ENCODE results near the gene CMIP.

The CMIP gene

DNA sequence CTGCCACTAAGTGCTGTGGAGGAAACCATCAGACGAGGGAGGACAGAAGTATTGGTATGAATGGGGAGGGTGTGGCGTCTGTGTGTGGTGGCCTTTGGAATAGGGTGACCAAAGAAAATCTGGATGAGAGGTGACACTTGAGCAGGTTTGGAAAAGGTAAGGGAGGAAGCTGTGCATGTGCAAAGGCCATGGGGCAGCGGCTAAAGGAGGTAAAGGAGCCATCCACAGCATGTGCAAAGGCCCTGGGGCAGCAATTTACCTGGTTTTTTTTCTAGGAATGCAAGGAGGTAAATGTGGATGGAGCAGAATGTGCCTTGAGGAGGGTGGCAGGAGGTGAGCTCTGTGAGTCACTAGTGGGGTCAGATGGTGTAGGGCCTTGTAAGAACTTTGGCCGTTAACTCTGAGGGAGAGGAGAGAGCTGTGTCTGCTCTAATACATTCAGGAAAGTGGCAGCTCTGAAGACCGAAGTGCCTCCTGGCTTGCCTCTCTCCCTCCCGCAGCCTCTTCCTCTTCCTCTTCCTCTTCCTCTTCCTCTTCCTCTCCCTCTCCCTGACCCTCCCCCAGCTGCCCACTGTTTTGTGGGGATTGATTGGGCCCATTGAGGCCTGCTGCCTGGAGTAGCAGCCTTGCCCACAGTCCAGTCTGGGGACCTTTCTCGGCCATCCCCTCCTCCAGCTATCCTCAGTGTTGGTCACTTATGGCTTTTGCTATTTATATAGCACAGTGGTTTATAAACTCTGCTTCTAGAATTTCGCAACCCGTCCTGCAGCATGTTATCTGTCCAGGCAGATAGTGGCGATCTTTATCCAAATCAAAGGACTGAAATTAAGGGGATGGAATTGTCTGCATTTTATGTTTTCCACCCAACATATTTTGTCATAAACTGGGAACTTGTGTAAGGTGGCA lies 38.7 kb downstream of the CMIP start:
- no peak for DNase-seq
- Mint-ChIP-seq H3K4me3 (no peak overlapping the region), H3K4me1 (ENCODE audit: low read depth) (peaks cover 50% of the 10 kb centered on the region), H3K9me3 (no peaks in the 10 kb centered on the region), H3K27me3 (no peaks in the 10 kb centered on the region), H3K27ac (peak overlapping the region; percentile 22), H3K36me3 (ENCODE audit: low read depth) (peaks cover 8% of the 10 kb centered on the region)

DNA sequence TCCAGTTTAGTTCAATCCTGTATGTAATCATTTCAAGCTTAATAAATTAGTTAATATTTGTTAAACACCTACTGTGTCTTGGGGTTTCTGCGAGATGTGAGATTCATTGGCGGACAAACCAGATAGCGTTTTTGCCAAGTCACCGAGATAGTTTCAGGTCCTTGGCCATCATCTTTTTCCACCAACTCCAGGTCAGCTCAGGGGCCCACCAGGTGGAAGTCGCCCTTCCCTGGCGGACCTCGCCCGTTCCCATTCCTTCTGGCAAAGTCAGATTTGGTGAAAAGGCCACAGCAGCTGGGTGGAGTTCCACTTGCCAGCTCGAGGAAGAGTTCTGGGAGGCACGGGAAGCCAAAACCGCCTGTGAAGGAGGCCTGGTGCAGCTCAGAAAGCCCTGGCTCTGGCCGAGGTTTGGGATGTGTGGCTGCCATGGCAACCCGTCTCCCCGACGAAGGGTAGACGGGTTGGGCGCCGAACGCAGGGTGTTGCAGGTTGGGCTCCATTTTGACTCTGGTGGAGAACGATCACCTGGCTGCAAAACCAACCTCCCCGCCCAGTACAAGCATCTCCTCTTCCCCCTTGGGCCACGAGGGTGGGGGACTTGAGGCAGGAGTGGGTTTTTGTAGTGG lies 39.5 kb downstream of the CMIP start:
- no peak overlapping the region for H3K27ac Mint-ChIP-seq
- H3K4me1 Mint-ChIP-seq (ENCODE audit: low read depth): peaks cover 49% of the 10 kb centered on the region

DNA sequence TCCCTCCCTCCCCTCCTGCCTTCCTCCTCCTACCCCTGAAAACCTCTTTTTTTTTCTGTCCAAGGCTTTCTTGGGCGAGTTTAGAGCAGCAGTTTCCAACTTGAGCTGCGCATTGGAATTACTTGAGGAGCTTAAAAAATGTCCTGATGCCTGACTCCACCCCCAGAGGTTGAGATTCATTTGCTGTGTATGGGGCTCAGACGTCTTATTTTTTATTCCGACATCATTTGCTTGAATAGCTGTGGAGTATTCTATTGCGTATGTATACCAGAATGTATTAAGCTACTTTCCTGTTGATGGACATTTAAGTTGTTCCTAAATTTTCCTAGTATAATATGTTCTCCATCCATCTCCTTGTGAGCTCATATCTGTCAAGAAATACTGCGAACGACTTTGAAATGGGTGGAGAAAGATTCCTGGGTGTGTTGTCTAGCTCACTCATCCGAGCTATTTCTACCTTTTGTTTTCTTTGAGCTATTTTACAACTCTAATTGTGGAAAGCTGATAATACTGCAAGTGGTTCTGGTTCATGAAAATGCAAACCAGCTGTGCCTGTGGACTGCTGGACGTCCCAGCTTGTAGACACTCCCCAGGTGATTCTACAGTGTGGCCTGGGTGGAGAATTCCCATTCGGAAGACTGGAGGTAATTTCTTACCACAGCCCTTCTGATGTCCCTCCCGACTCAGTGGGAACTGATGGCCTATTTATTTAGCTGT lies 40.5 kb downstream of the CMIP start:
- H3K27ac Mint-ChIP-seq: no peak overlapping the region
- DNase-seq: no peak
- no peaks in the 10 kb centered on the region for H3K27me3 Mint-ChIP-seq
- H3K4me1 Mint-ChIP-seq (ENCODE audit: low read depth): peaks cover 41% of the 10 kb centered on the region
- H3K4me3 Mint-ChIP-seq: no peak overlapping the region
- H3K36me3 Mint-ChIP-seq (ENCODE audit: low read depth): peaks cover 5% of the 10 kb centered on the region
- H3K9me3 Mint-ChIP-seq: no peaks in the 10 kb centered on the region

More for the DNA sequence above, 39.5 kb downstream of the CMIP start:
- no peaks in the 10 kb centered on the region for H3K9me3 Mint-ChIP-seq
- H3K36me3 Mint-ChIP-seq (ENCODE audit: low read depth): peaks cover 5% of the 10 kb centered on the region
- DNase-seq: no peak
- H3K4me3 Mint-ChIP-seq: no peak overlapping the region
- no peaks in the 10 kb centered on the region for H3K27me3 Mint-ChIP-seq

DNA sequence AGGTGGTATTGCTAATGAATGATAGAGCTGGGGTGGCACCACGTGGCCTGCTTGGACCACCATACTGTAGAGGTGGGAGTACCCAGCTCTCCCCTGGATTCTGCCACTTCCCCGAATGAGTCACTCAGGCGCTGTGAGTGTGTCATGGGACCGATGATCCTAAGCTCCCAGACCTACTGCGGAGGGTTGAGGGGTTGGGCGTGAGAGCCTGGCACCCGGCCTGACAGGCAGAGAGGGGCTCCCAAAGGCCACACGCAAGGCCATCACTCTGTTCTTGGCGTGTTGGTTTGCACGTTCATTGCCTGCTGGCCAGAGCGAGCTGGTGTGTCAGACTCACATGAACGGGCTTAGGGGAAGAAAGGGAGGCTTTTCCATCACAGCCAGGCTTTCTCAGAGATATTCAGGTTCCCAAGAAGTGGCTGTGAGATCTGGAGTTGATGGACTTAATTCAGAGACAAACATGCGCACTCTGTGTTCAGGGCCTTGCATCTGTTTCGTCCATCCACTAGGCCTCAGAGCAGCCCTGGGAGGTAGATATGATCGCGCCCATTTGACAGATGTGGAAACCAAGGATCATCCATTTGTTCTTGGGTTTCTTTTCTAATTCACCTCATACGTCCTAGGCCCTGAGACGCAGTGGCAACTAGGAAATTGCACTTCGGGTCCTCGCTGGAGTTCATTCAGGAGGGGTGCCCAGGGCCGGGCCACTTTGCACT lies 41.4 kb downstream of the CMIP start:
- Mint-ChIP-seq H3K36me3 (ENCODE audit: low read depth) (peaks cover 5% of the 10 kb centered on the region), H3K27ac (no peak overlapping the region), H3K4me3 (no peak overlapping the region), H3K9me3 (no peaks in the 10 kb centered on the region), H3K27me3 (no peaks in the 10 kb centered on the region), H3K4me1 (ENCODE audit: low read depth) (peaks cover 35% of the 10 kb centered on the region)
- no peak for DNase-seq

DNA sequence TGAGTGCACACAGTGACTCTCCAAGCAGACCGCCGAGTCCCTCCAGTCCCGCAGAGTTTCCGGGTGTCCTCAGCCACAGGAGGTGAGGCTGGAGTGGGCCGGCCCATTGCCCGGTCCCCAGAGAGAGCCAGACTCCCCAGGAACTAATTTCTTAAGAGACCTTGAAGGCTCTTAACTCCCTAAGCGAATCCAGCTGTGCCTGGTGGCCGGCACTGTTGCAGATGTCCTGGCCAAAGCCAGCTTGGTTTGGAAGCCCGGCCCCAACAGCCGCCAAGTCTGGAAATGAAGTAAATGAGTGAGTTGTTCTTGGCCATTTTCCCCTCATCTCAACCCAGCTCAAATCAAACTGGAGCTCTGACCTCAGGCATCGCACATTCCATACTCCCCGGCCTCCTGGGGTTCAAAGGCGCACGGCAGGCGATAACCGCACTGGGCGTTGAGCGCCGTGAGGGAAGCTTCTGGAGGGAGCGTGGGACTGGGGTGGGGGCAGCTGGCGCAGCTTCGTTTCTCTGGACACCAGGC lies 42.0 kb downstream of the CMIP start:
- no peak overlapping the region for H3K27ac Mint-ChIP-seq
- H3K27me3 Mint-ChIP-seq: no peaks in the 10 kb centered on the region
- no peak overlapping the region for H3K4me3 Mint-ChIP-seq
- no peak for DNase-seq
- H3K9me3 Mint-ChIP-seq: no peaks in the 10 kb centered on the region
- H3K36me3 Mint-ChIP-seq (ENCODE audit: low read depth): peaks cover 5% of the 10 kb centered on the region
- peaks cover 29% of the 10 kb centered on the region for H3K4me1 Mint-ChIP-seq (ENCODE audit: low read depth)

DNA sequence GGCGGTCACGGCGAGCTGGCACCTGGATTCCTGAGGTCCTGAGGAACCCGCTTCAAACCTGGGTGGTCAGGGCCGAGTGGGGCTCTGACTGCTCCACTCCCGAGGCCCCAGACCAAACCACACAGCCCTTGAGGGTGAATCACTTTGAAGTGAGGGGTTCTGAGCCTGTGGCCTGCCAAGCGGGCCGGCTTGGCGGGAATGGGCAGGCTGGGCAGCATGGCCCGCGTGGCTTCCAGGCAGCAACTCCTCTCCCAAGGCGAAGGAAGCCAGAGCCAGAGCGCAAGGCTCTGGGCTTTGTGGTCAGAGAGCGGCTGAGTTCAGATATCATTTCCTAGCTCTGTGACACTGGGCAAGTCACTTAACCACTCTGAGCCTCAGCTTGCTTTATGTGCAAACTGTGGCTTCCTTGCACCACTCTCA lies 42.7 kb downstream of the CMIP start:
- peaks cover 5% of the 10 kb centered on the region for H3K36me3 Mint-ChIP-seq (ENCODE audit: low read depth)
- no peak for DNase-seq
- H3K4me1 Mint-ChIP-seq (ENCODE audit: low read depth): peaks cover 26% of the 10 kb centered on the region
- H3K27ac Mint-ChIP-seq: no peak overlapping the region
- no peaks in the 10 kb centered on the region for H3K9me3 Mint-ChIP-seq
- no peak overlapping the region for H3K4me3 Mint-ChIP-seq
- H3K27me3 Mint-ChIP-seq: no peaks in the 10 kb centered on the region

DNA sequence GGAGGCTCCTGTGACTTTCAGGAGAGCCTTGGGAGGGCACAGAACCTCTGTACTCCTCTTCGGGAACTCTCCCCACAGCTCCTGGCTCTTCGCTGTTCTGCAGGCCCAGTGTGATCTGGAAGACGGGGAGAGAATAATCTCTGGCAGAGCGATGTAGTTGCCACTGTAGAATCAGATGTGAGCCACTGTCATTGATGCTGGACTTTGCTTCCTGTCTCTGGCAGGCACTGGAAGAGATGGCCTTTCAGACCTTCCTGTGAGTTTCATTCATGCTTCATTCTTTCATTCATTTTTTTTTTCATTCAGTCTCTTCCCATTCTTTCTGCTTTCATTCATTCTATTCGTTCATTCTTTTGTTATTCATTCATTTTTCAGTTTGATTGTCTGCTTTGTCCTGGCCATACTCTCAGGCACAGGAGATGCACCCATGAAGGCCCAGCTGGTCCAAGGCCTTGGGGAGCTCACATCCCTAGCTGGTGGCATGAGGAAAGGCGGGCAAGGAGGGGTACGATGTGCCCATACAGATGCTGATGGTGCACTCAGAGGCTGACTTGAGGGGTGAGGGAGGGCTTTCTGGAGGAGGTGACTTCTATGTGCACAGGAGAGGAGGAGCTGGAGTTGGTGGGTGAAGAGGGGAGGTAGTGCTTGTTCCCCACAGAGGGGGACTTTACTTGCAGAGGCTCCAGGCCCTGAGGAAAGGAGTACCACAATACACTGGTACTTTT lies 44.2 kb downstream of the CMIP start:
- Mint-ChIP-seq H3K4me3 (no peak overlapping the region), H3K36me3 (ENCODE audit: low read depth) (no peaks in the 10 kb centered on the region), H3K4me1 (ENCODE audit: low read depth) (peaks cover 28% of the 10 kb centered on the region), H3K9me3 (no peaks in the 10 kb centered on the region), H3K27ac (no peak overlapping the region), H3K27me3 (no peaks in the 10 kb centered on the region)
- no peak for DNase-seq

DNA sequence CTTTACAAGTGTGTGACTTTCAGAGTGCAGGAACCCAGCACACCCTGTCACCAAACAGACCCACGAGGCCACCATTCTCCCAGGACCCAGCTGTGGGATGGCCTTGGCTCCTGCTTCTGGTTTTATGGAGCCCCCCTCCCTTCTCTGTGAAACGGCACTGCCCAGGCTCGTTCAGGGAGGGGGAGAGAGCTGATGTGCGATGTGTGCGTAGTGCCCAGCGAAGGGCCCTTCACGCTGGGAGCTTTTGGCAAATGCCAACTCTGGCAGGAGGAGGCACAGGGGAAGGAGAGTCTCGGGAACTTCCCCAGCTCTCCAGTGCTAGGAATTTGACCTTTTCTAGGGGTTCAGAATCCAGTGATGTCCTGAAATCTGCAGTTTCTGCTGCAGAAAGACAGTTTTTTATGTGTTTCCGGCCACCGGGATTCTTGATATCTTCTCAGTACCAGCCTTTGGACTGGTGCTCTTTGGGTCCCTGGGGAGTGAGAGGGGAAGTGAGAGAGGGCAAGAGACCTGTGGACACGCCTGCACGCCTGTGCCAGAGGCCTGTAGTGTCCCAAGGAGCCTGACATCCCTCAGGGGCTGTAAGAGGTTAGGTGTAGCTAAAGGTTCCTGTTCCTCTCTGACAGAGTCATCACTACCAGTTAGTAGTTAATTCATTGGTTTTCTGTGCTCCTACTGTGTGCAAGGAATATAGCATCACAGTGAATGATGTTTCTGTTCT lies 45.1 kb downstream of the CMIP start:
- no peaks in the 10 kb centered on the region for H3K27me3 Mint-ChIP-seq
- no peaks in the 10 kb centered on the region for H3K9me3 Mint-ChIP-seq
- H3K4me1 Mint-ChIP-seq (ENCODE audit: low read depth): peaks cover 32% of the 10 kb centered on the region
- H3K27ac Mint-ChIP-seq: no peak overlapping the region
- no peaks in the 10 kb centered on the region for H3K36me3 Mint-ChIP-seq (ENCODE audit: low read depth)
- DNase-seq: no peak
- H3K4me3 Mint-ChIP-seq: no peak overlapping the region

DNA sequence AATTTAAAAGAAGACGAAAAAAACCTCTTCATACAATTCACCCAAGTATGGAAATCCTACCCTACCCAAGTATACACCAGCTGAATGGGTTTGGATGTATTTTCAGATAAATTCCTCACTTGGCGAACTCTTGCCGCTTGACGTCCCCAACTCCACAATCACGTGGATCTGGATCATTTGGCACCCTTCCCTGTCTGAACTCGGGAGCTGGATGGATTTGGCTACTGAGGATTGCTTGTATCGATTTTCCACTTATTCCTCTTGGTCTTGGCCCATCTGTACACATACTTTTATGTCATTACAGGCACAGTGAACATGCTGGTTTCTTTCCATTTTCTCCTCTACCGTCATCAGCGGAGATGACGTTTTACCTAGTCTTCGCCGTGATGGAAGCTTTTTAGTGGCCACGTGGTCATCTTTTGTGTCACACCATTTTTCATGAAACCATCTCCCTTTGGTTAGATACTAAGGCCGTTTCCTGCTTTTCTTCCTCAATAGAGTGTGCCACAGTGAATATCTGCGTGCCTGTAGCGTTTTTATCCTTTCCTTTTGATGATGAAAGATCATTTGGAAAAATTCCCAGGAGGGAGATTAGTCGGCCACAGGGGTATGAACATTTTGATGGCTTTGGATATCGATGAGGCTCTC lies 47.1 kb downstream of the CMIP start:
- DNase-seq: no peak
- H3K4me1 Mint-ChIP-seq (ENCODE audit: low read depth): peaks cover 34% of the 10 kb centered on the region

DNA sequence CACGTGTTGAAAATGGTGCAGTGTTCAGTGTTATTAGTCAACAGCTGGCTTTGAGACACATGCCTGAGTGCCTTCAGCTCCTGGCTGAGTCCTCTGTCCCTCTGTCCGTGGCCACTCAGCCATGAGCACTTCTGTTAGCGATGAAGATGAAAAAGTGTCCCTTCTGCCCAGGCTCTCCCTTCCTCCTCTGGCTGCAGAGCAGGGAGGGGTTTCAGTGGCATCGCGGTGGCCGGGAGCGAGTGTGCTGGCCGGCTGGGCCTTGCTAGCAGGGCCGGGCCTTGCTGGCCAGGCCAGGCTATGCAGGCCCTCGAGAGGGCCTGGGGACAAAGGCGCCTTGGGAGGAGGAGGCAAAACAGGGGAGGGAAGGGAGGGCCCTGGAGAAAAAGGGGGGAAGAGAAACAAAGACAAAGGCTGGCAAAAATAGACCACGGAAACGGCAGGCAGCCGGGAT lies 47.7 kb downstream of the CMIP start:
- no peaks in the 10 kb centered on the region for H3K9me3 Mint-ChIP-seq
- no peaks in the 10 kb centered on the region for H3K27me3 Mint-ChIP-seq
- peaks cover 40% of the 10 kb centered on the region for H3K4me1 Mint-ChIP-seq (ENCODE audit: low read depth)
- no peak for DNase-seq
- no peak overlapping the region for H3K27ac Mint-ChIP-seq
- no peak overlapping the region for H3K4me3 Mint-ChIP-seq
- no peaks in the 10 kb centered on the region for H3K36me3 Mint-ChIP-seq (ENCODE audit: low read depth)

More for the DNA sequence above, 47.1 kb downstream of the CMIP start:
- Mint-ChIP-seq H3K27ac (no peak overlapping the region), H3K4me3 (no peak overlapping the region), H3K27me3 (no peaks in the 10 kb centered on the region), H3K36me3 (ENCODE audit: low read depth) (no peaks in the 10 kb centered on the region), H3K9me3 (no peaks in the 10 kb centered on the region)

DNA sequence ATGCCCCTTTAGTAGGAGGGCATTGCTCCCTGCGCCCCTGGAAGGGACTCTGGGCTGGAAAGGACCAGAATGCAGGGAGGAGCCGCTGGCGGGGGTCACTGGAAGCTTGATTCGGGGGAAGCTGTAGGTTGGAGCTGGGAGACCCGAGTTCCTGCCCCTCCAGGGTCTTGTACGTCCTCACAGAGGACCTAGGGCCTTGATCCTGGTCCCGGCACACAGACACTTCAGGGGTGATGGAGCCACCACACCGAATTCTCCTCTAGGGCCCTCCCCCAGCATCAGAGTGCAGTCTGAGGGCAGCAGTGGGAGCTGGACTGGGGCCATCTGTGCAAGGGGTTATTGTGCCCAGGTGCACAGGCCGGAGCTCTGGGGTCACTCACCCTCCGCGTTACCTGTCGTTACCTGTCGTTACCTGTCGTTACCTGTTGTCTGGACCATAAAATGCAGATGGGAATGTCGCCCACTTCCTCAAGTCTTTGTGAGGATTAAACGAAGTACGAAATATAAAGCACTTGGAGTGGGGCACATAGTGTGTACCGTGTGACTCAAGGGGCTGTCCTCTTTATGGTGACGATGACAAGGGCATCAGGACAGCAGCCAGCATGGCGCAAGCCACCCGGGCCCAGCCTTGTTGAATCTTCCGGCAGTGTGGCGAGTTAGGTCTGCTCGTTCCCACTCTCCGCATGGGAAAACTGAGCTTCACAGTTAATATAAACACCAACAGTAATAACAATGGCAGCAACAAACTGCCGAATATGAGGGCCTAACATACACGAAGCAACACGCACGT lies 48.6 kb downstream of the CMIP start:
- Mint-ChIP-seq H3K36me3 (ENCODE audit: low read depth) (no peaks in the 10 kb centered on the region), H3K4me1 (ENCODE audit: low read depth) (peaks cover 47% of the 10 kb centered on the region), H3K4me3 (no peak overlapping the region), H3K27ac (peak overlapping the region; percentile 66), H3K9me3 (no peaks in the 10 kb centered on the region), H3K27me3 (no peaks in the 10 kb centered on the region)
- no peak for DNase-seq

DNA sequence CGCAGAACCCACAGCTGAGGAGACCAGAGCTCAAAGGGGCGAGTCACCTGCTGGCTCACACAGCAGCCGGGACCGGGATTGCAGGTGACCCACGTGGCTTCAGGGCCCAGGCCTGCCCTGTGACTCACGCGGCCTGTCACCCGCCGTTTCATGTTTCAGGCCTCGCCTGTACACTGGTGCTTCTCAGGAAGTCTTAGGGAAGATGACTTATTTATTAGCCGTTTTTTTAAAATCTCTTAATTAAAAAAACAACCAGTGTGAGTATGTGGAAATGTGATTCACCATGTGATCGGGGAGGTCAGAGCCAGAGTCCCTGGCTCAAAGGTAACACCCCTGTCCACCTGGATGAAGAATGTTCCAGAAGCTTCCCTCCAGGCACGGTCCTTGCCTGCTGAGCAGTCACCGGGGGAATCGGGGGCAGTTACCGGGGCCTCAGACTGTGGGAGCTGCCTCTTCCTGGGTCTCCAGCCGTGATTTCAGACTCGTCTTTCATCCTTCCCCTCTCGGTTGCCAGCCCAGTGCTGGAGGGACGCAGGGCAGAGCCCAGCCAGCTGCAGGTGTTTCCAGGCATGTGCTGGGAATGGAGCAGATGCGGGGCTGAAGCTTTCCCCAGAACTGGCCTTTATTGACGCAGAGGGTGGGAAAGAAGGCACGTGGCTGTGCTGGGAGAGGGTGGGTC lies 49.3 kb downstream of the CMIP start:
- no peak overlapping the region for H3K4me3 Mint-ChIP-seq
- H3K27me3 Mint-ChIP-seq: no peaks in the 10 kb centered on the region
- H3K27ac Mint-ChIP-seq: peak overlapping the region; percentile 66
- no peaks in the 10 kb centered on the region for H3K36me3 Mint-ChIP-seq (ENCODE audit: low read depth)
- DNase-seq: peak; percentile 59
- H3K4me1 Mint-ChIP-seq (ENCODE audit: low read depth): peaks cover 46% of the 10 kb centered on the region
- no peaks in the 10 kb centered on the region for H3K9me3 Mint-ChIP-seq
